HG03280 (cell line): ENCODE results near the gene BMAL2.

Source experiments
- ATAC-seq: cut with Tn5 transposase; IDR thresholded peaks from one replicate; pipeline ENCODE4 v1.9.1; 2021; ENCODE audit warnings: mild to moderate bottlenecking, moderate library complexity; ENCODE audit not compliant: unreplicated experiment

The BMAL2 gene, protein sequence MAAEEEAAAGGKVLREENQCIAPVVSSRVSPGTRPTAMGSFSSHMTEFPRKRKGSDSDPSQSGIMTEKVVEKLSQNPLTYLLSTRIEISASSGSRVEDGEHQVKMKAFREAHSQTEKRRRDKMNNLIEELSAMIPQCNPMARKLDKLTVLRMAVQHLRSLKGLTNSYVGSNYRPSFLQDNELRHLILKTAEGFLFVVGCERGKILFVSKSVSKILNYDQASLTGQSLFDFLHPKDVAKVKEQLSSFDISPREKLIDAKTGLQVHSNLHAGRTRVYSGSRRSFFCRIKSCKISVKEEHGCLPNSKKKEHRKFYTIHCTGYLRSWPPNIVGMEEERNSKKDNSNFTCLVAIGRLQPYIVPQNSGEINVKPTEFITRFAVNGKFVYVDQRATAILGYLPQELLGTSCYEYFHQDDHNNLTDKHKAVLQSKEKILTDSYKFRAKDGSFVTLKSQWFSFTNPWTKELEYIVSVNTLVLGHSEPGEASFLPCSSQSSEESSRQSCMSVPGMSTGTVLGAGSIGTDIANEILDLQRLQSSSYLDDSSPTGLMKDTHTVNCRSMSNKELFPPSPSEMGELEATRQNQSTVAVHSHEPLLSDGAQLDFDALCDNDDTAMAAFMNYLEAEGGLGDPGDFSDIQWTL

DNA sequence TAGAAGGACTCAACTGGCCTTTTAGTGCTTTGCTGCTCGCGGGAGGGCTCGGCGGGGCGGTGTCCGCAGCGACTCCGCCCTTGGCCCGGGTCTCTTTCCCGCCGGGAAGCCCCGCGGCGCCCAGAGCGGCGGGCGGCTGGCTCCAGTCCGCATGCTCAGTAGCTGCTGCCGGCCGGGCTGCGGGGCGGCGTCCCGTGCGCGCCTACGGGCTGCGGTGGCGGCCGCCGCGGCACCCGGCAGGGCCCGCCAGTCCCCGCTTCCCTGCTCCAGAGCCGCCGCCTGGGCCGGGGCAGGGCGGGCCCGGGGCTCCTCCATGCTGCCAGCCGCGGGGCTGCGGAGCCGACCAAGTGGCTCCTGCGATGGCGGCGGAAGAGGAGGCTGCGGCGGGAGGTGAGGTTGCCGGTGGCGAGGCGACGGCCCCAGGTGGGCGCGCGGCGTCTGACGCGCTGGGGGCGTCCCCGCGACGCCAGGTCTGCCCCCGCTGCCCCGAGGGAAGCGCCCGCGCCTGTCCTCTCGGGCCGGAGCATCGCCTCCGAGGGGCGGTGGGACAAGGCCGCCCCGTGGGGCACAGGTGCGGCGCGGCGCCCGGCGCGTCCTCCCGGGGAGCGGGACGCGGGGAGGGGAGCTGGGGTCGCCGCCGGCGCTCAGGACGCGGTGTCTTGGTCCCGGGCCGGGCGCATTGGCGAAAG, at the start of gene BMAL2:
Gene BMAL2, plus strand, starts transcription at position 123 of the 689 bp plus-strand sequence. Its CDS starts 237 bp downstream, at position 360.
- ATAC-seq, result peak; percentile 36

GRCh38 chr12:27284021-27284420, 48.6 kb upstream of the BMAL2 start:
- no peak for ATAC-seq

DNA sequence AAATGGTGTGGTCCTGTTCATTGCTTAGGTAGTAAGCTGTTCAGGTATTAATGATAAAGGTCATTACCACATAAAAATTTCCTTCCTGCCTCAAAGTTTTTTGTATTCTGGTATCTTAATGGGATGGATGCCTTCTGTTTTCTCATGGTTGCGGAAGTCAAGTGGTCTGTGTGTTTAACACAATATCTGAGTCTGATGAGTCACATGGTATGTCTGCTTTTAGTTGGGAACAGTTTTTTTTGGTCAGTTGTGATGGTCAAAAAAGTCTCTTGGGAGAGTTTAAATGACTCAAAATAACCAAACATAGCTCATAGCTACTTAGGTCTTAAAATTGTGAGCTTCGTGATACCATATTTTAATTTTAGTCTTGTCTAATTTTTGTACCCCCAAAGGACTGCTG, 47.9 kb upstream of the BMAL2 start:
- no peak for ATAC-seq

GRCh38 chr12:27285403-27285802, 47.2 kb upstream of the BMAL2 start:
- no peak for ATAC-seq

DNA sequence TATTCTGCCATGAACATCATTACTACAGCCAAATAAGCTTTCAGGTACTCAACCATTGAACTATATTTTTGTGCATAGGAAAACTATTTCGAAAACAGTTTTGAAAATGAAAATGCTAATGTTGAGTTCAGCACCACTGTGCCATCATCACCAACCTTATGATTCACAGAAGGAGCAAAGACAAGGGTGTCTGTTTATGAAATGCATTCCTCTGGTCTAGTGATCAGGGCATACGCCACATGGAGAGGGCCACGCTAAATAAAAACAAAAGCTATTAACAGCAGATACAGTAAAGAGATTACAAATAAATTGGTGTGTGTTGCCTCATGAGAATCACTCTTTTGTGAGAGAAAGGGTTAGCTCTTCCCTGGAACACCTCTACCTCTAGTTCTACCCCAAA, 43.2 kb upstream of the BMAL2 start:
- ATAC-seq, result no peak

GRCh38 chr12:27290501-27291168, 42.0 kb upstream of the BMAL2 start:
- ATAC-seq, result no peak

DNA sequence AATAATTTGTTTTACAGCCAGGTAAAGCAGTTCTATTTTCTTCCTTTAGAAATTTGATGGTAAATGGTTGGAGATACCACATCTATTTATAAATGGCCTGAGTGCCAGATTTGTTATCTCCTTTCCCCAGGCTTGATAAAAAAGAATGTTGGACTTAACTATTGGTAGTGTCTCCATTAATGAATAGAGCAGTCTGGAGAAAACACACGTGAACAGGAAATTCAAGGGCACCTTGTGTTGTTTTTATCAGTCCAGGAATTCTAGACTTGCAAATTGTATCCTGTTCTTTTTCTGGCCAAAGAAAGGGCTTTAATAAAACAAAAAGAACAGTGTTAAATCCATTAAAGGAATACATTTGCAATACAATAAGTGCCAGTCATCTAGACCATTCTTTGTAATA, 40.8 kb upstream of the BMAL2 start:
- no peak for ATAC-seq

GRCh38 chr12:27292718-27293117, 39.9 kb upstream of the BMAL2 start:
- no peak for ATAC-seq

- ATAC-seq, result no peak
Observed at GRCh38 chr12:27293463-27293862, 39.2 kb upstream of the BMAL2 start.

GRCh38 chr12:27296674-27297073, 36.0 kb upstream of the BMAL2 start:
- ATAC-seq, result no peak

- ATAC-seq, result no peak
Observed at GRCh38 chr12:27297566-27297965, 35.1 kb upstream of the BMAL2 start.

DNA sequence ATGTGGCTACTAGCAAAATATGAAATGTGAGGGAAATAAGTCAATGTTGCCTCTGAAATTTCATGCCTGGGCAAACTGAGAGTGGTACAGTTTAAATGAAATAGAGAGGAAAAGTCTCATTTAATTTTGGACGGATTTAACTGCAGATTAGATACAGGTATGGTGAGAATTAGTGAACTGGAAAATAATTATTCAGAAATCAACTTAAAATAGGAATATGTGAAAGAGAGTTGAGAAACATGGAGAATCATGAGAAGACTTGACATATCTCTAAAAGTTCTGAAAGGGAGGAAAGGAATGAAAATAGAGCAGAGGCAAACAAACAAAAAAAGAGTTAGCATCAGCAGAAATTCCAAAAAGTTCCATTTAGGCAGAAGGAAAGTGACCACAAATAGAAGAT, 33.5 kb upstream of the BMAL2 start:
- ATAC-seq, result no peak

- ATAC-seq, result no peak
Observed at GRCh38 chr12:27300226-27300625, 32.4 kb upstream of the BMAL2 start.

- ATAC-seq, result no peak
Observed at GRCh38 chr12:27303139-27304111, 29.2 kb upstream of the BMAL2 start.

DNA sequence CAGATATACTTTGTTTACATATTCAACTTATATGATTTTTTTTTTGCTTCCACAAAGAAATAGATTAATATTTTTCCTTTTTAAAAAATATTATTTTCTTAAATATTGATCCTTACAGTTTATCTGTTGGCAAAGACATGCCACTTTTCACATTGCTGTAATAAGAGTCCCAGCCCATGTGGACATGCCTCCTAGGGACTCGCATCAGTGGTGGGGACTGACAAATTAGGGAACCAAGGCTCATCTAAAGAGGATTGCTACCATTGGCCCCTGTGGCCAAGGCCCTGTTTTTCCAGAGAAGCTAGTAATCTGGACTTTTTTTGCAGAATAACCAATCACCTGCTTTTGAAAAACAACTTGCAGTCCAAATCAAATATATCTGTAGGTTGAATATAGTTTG, 27.8 kb upstream of the BMAL2 start:
- no peak for ATAC-seq

DNA sequence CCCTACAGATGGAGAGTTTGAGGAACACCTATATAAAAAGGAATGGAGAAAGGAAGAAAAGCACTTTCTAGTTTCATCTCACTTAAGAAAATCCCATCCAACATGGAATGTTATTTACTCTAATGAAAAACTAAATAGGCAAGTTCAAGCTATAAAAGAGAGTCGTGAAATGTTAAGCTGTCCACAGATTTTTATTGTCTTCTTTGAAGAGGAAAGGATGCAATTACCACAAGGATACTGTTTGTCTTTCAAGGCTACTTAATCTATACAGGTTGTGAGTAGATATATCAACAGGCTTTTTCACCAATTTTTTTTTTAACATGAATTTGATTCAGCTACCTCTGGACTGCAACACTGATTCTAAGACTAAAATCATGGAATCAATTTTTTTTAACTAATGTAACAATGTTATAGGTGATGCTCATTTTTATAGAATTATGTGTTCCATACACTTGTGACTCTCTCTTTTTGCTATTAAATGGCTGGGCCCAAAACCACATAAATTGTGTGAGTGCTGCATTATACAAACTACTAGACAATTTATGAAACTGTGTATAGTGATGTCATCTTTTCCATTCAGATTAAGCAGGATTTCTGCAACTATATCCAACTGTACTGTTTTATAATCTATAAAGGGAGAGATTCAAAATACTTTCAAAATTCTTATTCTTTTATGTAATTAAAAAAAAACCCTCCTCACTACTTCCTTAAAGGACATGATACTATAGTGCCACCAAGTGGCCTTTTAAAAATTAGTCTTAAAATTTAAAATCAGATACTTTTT, 26.8 kb upstream of the BMAL2 start:
- no peak for ATAC-seq

DNA sequence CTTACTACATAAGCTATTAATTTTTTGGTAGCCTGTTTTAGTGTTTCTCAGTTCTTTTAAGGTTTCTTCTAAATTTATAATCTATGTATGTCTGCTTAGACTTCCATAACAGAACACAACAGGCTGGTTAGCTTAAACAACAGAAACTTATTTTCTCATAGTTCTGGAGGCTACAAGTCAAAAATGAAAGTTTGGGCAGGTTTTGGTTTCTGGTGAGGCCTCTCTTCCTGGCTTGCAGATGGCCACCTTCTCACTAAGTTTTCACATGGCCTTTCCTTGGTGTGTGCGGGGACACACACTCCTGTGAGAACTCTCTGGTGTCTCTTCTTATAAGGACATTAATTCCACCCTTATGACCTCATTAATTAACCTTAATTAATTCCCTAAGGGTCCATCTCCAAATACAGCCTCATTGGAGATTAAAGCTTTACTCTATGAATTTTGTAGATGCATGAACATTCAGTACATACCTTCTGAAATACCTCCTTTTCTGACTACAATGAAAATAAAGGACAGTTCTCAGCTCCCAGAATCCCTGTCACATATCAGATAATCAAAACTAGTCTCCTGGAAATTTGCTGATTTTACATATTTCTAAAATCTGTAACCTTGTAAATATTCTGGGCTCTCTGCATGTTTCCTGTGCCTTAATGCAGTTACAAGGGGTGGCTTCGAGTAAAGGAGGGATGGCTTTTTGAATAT, 23.2 kb upstream of the BMAL2 start:
- no peak for ATAC-seq

DNA sequence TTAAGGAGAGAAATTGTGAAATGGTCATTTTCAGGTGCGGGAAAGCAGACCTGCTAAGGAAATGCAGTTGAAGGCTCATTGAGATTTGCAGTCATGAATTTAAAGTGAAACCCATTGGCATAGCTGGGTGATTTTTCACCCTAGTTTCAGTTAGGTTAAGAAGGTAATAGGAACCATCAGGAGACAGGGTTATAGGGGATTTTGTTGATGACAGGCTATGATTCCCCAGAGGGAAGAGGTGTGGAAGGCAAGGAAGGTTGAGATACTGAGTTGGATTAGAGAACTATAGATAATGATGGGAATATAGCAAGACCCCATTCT, 22.7 kb upstream of the BMAL2 start:
- no peak for ATAC-seq

DNA sequence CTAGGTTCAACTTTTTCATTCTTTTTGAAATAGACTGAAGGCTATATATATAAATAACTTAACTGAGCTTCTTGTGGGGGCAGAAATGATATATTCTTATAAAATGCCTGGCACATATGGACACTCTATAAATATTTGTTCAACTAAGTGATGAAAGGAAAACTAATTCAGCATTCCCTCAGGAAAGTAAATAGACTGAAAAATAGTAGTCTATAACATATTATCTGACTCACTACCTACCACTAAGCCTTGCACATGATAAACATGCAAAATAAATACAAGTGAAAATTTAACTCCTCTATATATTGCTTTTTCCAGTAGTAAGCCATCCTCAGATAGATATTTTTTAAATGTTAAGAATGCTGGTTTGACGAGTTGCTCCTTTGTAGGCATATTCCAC, 15.7 kb upstream of the BMAL2 start:
- no peak for ATAC-seq
